Loucy (cell line): Measurements from ENCODE around the gene PINK1.

Experiments
- H2AFZ ChIP-seq: fragments of 200-600 bp; sonication (generic); 2 replicates; pipeline ENCODE4 v1.6.0; 2016; ENCODE audit warnings: antibody characterized with exemption, mild to moderate bottlenecking, low read length, moderate library complexity
- H3F3A ChIP-seq: fragments of 200-600 bp; 2 replicates; pipeline ENCODE4 v1.6.0; 2016; ENCODE audit warnings: antibody characterized with exemption, low read depth, mild to moderate bottlenecking
- H3K27me3 ChIP-seq: fragments of 200-600 bp; sonication (generic); 2 replicates; pipeline ENCODE4 v1.6.1; 2014; ENCODE audit warnings: low read length, mild to moderate bottlenecking; ENCODE audit not compliant: insufficient read depth, poor library complexity, severe bottlenecking
- H3K36me3 ChIP-seq: fragments of 200-600 bp; sonication (generic); 2 replicates; pipeline ENCODE4 v1.6.1; 2016; ENCODE audit warnings: low read length; ENCODE audit not compliant: insufficient read depth
- H3K4me1 ChIP-seq: fragments of 200-600 bp; sonication (generic); 2 replicates; pipeline ENCODE4 v1.5.1; 2014; ENCODE audit warnings: low read length, mild to moderate bottlenecking; ENCODE audit not compliant: insufficient read depth, poor library complexity, severe bottlenecking
- H3K4me2 ChIP-seq: fragments of 200-600 bp; sonication (generic); 2 replicates; pipeline ENCODE4 v1.6.0; 2014; ENCODE audit warnings: antibody characterized with exemption, low read length, low read depth, mild to moderate bottlenecking; ENCODE audit not compliant: poor library complexity, severe bottlenecking
- H3K4me3 ChIP-seq: fragments of 200-600 bp; sonication (generic); 2 replicates; pipeline ENCODE4 v1.5.1; 2014; ENCODE audit warnings: low read length, mild to moderate bottlenecking, mixed read lengths; ENCODE audit not compliant: poor library complexity, severe bottlenecking
- H3K79me2 ChIP-seq: fragments of 200-600 bp; sonication (generic); 2 replicates; pipeline ENCODE4 v1.6.1; 2014; ENCODE audit warnings: low read length; ENCODE audit not compliant: insufficient read depth
- H3K9ac ChIP-seq: fragments of 200-600 bp; sonication (generic); 2 replicates; pipeline ENCODE4 v1.6.0; 2014; ENCODE audit warnings: mild to moderate bottlenecking, low read depth, low read length, moderate library complexity; ENCODE audit not compliant: poor library complexity, severe bottlenecking
- H3K9me2 ChIP-seq: fragments of 200-600 bp; sonication (generic); replicated peaks from 2 replicates; pipeline ENCODE4 v1.6.1; 2016; ENCODE audit warnings: low read depth, low read length, mixed read lengths
- H3K9me3 ChIP-seq: fragments of 200-600 bp; sonication (generic); 2 replicates; pipeline ENCODE4 v1.6.1; 2014; ENCODE audit warnings: mild to moderate bottlenecking, antibody characterized with exemption, low read length, low read depth; ENCODE audit not compliant: insufficient read depth
- H4K20me1 ChIP-seq: fragments of 200-600 bp; sonication (generic); 2 replicates; pipeline ENCODE4 v1.6.0; 2014; ENCODE audit warnings: antibody characterized with exemption, low read length, mild to moderate bottlenecking; ENCODE audit not compliant: insufficient read depth, poor library complexity, severe bottlenecking
- CTCF ChIP-seq: fragments of 200-600 bp; sonication (generic); conservative IDR thresholded peaks from 2 replicates; pipeline ENCODE4 v1.5.1; 2014; ENCODE audit warnings: mild to moderate bottlenecking, antibody characterized with exemption, low read length
- EZH2phosphoT487 ChIP-seq: fragments of 200-600 bp; IDR thresholded peaks from 2 replicates; pipeline ENCODE4 v1.6.1; 2018; ENCODE audit warnings: antibody characterized with exemption, mild to moderate bottlenecking, moderate library complexity, borderline replicate concordance

Gene PINK1

GRCh38 chr1:20684651-20685050, 51.4 kb downstream of the PINK1 start:
- no peak for TF ChIP-seq EZH2phosphoT487
- TF ChIP-seq CTCF: no peak

GRCh38 chr1:20685099-20685662, 51.9 kb downstream of the PINK1 start:
- peak overlapping the region; percentile 51 for H2AFZ ChIP-seq
- H3K27me3 ChIP-seq: no peaks in the 10 kb centered on the region
- H3K79me2 ChIP-seq: no peaks in the 10 kb centered on the region
- H3K4me1 ChIP-seq: peaks cover 5% of the 10 kb centered on the region
- no peaks in the 10 kb centered on the region for H3K36me3 ChIP-seq
- H3K9me2 ChIP-seq: no peaks in the 10 kb centered on the region
- TF ChIP-seq EZH2phosphoT487 (no peak), CTCF (no peak)
- no peak overlapping the region for H3K4me2 ChIP-seq
- H3K9me3 ChIP-seq: no peaks in the 10 kb centered on the region
- no peaks in the 10 kb centered on the region for H4K20me1 ChIP-seq
- no peak overlapping the region for H3K4me3 ChIP-seq
- H3F3A ChIP-seq: no peaks in the 10 kb centered on the region
- peak overlapping the region; percentile 18 for H3K9ac ChIP-seq

More at GRCh38 chr1:20684651-20685050, 51.4 kb downstream of the PINK1 start:
- Histone ChIP-seq H3F3A (no peaks in the 10 kb centered on the region), H3K4me1 (peaks cover 5% of the 10 kb centered on the region), H3K36me3 (no peaks in the 10 kb centered on the region), H3K4me2 (no peak overlapping the region), H3K27me3 (no peaks in the 10 kb centered on the region), H3K9me3 (no peaks in the 10 kb centered on the region), H3K79me2 (no peaks in the 10 kb centered on the region), H2AFZ (no peak overlapping the region), H3K9ac (no peak overlapping the region), H3K9me2 (no peaks in the 10 kb centered on the region), H4K20me1 (no peaks in the 10 kb centered on the region), H3K4me3 (no peak overlapping the region)

- Histone ChIP-seq H2AFZ (peak overlapping the region; percentile 51), H3K36me3 (no peaks in the 10 kb centered on the region), H3K4me2 (no peak overlapping the region), H3K4me1 (peaks cover 5% of the 10 kb centered on the region), H3F3A (no peaks in the 10 kb centered on the region), H3K9ac (peak overlapping the region; percentile 18), H3K9me3 (no peaks in the 10 kb centered on the region), H3K9me2 (no peaks in the 10 kb centered on the region), H3K27me3 (no peaks in the 10 kb centered on the region), H3K79me2 (no peaks in the 10 kb centered on the region), H3K4me3 (no peak overlapping the region), H4K20me1 (no peaks in the 10 kb centered on the region)
- TF ChIP-seq EZH2phosphoT487 (no peak), CTCF (no peak)
These were observed 52.5 kb downstream of the PINK1 start for GRCh38 chr1:20685741-20686140.
